GM19455 (cell line): Measurements from ENCODE around the gene ARID1B.

Experiments used
- ATAC-seq: cut with Tn5 transposase; IDR thresholded peaks from one replicate; pipeline ENCODE4 v1.9.1; 2021; ENCODE audit not compliant: unreplicated experiment

Gene ARID1B

GRCh38 chr6:157230910-157231309, 453.7 kb downstream of the ARID1B start:
- no peak for ATAC-seq

- no peak for ATAC-seq
Measured at GRCh38 chr6:157232161-157232895, 455.1 kb downstream of the ARID1B start.

GRCh38 chr6:157233156-157233555, 456.0 kb downstream of the ARID1B start:
- ATAC-seq = no peak

DNA sequence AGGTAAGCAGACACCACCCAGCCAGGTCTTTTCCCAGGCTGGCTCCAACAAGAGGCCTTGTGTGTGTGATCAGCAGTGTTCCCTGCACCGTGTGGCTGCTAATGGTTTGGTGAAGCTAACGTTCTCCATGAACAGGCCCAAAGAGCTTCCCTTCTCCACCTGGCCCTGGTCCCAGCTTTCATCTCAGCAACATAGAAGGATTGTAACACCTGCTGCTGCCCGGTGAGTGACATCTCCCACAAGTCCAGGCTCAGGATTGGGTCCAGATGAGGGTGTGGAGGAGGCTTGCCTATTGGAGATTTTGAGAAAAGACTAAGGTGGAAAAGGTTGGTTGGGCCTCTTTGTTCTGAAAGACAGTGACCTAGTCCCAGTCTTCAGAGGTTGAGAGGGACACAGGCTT, 456.5 kb downstream of the ARID1B start:
- ATAC-seq = no peak

DNA sequence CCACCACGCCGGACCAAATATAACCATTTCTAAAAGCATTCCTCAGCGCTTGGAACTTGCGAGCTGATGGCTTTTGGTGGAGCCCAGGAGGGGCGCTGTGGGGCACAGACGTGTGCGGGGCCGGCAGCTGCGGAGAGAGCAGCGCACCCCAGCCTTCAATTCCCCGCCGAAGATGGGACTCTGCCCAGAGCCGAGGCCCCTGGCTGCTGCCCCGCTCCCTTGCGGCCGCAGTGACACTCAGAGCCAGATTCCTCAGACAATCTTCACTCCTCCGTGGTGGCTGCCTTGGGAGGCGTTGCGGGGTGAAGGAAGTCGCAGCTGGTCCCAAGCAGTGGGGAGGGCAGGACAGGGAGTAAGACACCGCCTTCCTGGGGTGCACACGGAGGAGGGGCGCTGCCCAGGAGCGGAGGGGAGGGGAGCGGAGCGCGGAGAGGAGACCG, 458.4 kb downstream of the ARID1B start:
- ATAC-seq = no peak

- ATAC-seq = no peak
Measured at GRCh38 chr6:157236040-157236725, 459.0 kb downstream of the ARID1B start.

GRCh38 chr6:157238346-157238745, 461.2 kb downstream of the ARID1B start:
- no peak for ATAC-seq

DNA sequence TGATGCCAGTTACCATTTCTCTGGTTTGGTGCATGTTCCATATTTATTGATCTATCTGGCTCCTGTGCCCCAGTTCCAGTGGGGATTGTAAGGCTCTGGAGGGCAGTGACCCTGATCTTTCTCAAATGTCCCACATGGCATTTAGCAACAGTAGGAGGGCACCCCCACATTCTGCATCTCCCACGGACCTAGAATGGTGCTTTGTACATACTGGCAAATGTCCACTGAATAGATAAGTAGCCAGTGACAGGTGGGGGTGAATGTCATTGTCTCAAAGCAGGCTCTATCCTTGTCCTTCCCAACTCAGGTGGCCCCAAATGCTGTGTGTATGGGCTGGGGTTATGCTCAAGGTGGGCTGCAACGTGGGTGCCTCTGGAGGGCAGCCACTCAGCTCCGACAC, 462.0 kb downstream of the ARID1B start:
- ATAC-seq = no peak

DNA sequence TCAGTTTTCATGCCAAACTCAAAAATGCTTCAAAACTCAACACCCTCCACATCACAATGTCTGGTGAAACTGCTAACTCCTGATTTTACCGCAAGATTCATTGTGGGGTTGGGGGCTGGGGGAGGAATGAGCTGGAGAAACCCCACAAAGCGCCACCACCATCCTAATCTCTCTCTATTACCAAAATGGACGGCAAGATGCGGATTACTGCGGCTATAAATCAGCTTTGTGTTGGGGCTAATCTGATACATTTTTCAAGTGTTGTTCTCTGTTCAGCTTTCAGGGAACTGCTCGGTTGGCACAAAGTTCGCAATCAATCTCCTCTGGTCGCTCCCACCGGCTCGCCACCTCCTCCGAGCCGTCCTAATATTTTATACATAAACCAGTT, 462.5 kb downstream of the ARID1B start:
- ATAC-seq = no peak

DNA sequence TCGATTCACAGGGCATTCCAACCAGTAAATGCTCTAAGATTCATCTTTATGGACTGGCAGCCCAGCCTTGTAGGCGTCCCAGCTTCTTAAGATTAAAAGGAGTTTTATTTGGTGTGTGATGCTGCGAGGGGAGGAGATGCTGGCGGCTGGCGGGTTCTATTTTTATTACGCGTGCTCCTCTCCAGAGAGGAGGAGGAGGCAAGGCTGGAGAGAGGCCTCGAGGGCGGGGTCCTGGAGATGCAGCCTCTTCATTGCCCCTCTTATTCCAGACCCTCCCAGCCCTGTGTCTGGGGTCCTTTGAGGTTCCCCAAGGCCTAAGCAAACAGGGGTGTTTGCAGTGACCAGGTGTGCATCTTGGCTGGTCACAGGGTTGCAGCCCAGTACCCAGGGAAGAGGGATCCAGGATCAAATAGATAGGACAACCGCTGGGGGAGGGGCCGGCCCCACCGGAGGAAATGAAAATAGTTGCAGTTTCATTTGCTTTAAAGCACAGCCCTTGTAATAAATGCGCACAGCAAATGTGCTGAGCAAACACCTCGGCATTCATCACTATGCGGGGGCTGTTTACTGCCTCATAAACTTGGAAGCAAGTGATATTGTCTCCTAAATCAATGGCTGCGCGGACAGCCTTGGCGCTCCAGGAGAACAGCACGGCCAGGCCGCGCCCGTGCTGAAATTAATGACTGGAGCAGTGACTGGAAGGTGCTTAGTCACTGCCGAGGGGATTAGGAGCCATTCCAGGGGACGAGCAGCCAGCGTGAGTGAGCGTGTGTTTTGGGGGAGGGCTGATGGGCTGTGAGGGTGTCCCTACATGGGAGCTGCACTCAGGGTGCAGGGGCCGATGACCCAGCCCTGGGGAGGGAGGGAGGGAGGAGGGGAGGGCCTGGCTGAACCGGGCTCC, 463.1 kb downstream of the ARID1B start:
- no peak for ATAC-seq

GRCh38 chr6:157240960-157241311, 463.8 kb downstream of the ARID1B start:
- no peak for ATAC-seq

DNA sequence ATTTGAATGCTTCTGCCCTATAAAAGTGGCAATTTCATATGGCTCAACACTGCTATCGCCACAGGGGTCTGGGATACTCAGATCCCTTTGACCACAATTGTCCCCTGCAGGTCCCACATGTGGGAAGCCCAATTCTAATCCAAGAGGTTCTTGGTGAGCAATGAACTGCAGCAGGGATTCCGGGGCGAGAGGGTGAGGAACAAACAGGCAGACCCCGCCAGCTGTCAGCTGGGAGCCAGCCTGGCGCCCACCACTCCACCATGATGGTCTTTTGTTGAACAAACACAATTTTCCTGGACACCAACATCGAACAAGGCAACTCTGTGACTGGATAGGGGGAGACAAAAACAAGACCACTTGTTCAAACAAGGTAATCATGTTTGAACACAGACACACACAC, 465.6 kb downstream of the ARID1B start:
- ATAC-seq = no peak

DNA sequence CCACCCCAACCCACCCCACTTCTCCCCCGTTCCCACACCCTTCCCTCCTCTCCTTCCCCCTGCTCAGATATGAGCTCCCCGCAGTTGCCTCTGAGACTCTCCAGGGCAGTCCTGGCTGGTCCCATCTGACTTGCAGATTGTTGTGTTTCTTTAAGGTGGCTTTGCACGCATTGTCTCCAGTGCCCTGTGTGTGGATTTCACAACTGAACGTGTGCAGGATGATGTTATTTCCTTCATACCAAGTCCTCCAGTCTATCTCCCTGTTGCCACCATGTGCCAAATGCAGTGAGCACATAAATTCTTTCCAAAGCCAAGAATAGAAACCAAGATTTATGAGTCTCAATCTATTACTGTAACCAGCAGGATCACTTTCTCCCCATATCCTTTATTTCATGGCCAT, 467.0 kb downstream of the ARID1B start:
- no peak for ATAC-seq

GRCh38 chr6:157244780-157245179, 467.6 kb downstream of the ARID1B start:
- no peak for ATAC-seq

GRCh38 chr6:157245436-157245835, 468.3 kb downstream of the ARID1B start:
- ATAC-seq = no peak

DNA sequence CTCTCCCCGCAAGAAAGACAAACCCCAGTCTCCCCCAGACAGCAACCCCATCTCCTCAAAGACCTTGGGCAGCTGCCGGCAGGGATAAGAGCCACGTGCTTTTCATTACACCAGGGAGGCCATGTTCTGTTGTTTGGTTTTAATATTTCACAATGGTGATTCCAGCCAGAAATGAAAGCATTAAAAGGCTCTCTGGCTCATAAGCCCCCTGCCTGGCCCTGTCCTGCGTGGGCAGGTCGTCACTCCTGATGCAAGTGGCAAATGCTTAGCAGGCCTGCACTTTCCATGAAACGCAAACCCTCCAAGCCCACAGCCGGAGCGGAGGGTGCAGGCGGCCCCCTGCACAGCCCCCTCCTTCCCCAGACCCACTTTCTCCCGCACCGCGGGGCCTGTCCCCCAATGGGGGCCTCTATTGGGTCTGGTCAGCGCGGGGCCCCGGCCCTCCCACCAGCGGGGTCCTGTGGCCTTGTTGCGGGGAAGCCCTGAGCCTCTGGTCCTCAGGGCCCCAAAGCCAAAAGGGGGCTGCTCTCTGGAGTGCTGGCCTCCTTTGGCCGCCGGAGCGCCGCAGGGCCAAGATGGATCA, 469.0 kb downstream of the ARID1B start:
- no peak for ATAC-seq

DNA sequence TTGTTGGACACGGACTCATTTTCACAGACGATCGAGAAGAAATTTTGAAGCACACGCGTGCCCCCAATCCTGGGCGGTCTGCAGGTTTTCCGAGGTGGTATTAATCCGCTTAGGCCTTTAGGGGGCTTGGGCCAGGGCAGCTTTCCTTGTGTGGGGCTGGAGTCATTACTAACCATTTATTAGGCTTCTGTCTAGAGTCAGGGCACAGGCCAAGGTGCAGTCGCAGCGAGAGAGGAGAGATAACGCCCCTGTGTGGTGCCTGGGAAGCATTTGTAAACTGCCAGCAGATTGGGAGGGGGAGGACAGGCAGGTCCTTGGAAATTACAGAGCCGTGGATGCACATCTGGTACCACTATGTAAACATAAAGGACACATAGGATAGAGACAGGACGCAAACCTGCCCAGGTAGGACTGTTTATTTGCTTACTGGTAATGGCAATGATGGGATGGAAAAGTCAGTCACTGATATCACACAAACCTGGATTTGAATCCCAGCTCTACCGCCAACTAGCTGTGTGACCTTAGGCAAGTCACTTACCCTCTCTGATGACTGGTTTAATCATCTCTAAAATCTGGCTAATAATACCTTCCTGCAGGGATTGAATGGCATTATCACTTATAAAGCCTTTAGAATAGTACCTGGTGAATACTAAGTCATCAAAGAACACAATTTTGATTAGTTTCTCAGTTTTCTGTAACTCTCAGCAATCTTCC, 469.8 kb downstream of the ARID1B start:
- no peak for ATAC-seq

- ATAC-seq = no peak
Measured at GRCh38 chr6:157248264-157248663, 471.1 kb downstream of the ARID1B start.

DNA sequence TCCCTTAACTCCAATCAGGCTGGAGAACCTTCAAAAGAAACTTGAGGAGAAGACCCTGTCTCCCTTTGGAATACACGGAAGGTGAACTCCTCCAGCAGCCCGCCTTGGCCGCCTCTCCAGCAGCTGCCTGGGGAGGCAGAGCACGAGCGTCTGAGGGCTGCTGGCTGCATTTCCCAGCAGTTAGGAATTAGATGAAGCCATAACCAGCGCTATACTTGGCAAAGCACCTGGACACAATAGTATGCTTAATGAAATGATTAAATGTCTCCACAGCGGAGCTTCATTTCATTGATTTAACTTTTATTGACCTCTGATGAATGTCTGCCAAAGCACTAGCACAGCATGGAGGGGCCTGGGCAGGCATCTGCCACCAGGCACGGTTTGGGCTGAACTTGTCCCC, 472.6 kb downstream of the ARID1B start:
- ATAC-seq = no peak

GRCh38 chr6:157251586-157252247, 474.5 kb downstream of the ARID1B start:
- no peak for ATAC-seq
